Measurements from ENCODE around the gene ISM1. TPM values are rescaled to one million over a fixed set of nuclear protein-coding genes. Genes with fewer than 3 reads are reported as not detected.

ISM1 gene
- total RNA-seq, 4 donors from 2014 or later, result 2.3 to 17.5 (median 4.4) TPM

- Histone ChIP-seq H3K4me1 (no peaks in the 10 kb centered on the region), H3K36me3 (no peaks in the 10 kb centered on the region), H3K27ac (no peak overlapping the region), H3K4me3 (no peak overlapping the region), H3K27me3 (no peaks in the 10 kb centered on the region), H3K9me3 (no peaks in the 10 kb centered on the region)
- WGBS, 2 donors, result 55 to 75% methylated on average over 2 of the region's 2 CpGs
- DNase-seq, result no peak
- intact Hi-C loops (cut with DNase I), result no loop called here
- TF ChIP-seq CTCF (IDR thresholded peaks at IDR 0.05), result no peak
- no peak for TF ChIP-seq POLR2A (IDR thresholded peaks at IDR 0.05)
Measured at GRCh38 chr20:13262302-13262650, 41.2 kb downstream of the ISM1 start.

DNA sequence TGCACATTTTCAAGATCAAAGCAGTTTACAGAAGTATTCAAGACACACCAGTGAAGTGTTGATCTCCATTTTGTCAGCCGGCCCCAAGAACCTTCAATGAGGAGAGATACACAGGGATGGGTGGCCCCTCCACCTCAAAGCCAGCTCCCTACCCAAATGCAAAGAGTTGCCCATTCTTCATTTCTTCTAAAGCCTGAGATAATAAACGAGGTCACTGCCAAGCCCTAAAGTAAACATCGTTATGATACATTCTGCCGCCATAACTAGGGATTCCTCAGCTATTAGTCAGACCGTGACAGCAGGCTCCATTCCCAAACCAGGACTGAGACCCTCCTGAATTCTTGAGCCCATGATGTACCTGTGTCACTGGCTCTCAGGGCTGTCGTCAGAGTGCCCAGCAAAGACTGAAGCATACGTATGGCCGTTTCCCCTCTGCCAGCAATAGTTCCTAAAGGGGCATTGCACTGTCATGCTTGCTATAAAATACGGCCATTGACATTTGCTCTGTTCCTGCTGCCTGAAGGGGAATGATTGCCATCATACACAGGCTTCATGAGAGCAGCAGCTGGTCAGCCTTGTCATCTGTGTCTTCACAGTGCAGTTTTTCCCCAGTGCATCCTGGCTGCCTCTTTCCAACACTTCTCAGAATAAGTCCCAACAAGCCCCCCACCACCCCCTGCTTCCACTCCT, 41.7 kb downstream of the ISM1 start:
- H3K27me3 ChIP-seq, result no peaks in the 10 kb centered on the region
- no peak overlapping the region for H3K4me3 ChIP-seq
- no peak for DNase-seq
- no peak for TF ChIP-seq POLR2A (IDR thresholded peaks at IDR 0.05)
- no peak for TF ChIP-seq CTCF (IDR thresholded peaks at IDR 0.05)
- WGBS, 2 donors, result 64 to 69% methylated on average over 8 to 9 of the region's 9 CpGs
- H3K36me3 ChIP-seq, result no peaks in the 10 kb centered on the region
- no peak overlapping the region for H3K27ac ChIP-seq
- intact Hi-C loops (cut with DNase I), result no loop called here
- H3K4me1 ChIP-seq, result peaks cover 0 to under 1% (median 0%) of the 10 kb centered on the region in 3 donors
- H3K9me3 ChIP-seq, result no peaks in the 10 kb centered on the region

DNA sequence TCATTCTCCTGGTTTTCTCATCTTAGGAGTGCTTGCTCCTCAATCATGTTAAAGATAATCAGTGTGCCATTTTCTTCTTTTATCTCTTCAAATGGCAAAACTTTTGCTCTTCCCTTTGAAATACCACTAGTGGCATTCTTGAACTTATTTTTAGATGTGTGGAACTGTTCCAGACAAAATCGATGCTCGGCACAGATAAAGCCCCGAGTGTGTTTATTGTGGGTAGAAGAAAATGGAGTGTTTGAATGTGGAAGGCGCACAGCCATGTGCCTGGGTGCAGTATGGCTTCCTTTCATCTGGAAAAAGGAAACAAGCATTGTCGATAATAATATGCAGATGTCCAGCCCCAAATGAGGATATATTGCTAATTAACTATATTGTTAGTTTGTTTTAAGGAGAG, 42.4 kb downstream of the ISM1 start:
- 68 to 79% methylated on average over 4 to 5 of the region's 5 CpGs for WGBS, 2 donors
- DNase-seq, result no peak

GRCh38 chr20:13264907-13265306, 43.8 kb downstream of the ISM1 start:
- H3K36me3 ChIP-seq, result no peaks in the 10 kb centered on the region
- H3K27me3 ChIP-seq, result no peaks in the 10 kb centered on the region
- TF ChIP-seq CTCF (IDR thresholded peaks at IDR 0.05) (no peak), POLR2A (IDR thresholded peaks at IDR 0.05) (no peak)
- no peak overlapping the region for H3K4me3 ChIP-seq
- peaks cover 0 to 10% (median 0%) of the 10 kb centered on the region in 3 donors for H3K4me1 ChIP-seq
- H3K9me3 ChIP-seq, result no peaks in the 10 kb centered on the region
- H3K27ac ChIP-seq, result no peak overlapping the region
- WGBS, 2 donors, result 92 to 96% methylated on average over 5 of the region's 5 CpGs
- intact Hi-C loops (cut with DNase I), result no loop called here
- DNase-seq, result no peak

More for the DNA sequence above, 42.4 kb downstream of the ISM1 start:
- TF ChIP-seq POLR2A (IDR thresholded peaks at IDR 0.05) (no peak), CTCF (IDR thresholded peaks at IDR 0.05) (no peak)
- no peaks in the 10 kb centered on the region for H3K36me3 ChIP-seq
- H3K4me3 ChIP-seq, result no peak overlapping the region
- no peak overlapping the region for H3K27ac ChIP-seq
- H3K9me3 ChIP-seq, result no peaks in the 10 kb centered on the region
- peaks cover 0 to 7% (median 0%) of the 10 kb centered on the region in 3 donors for H3K4me1 ChIP-seq
- H3K27me3 ChIP-seq, result no peaks in the 10 kb centered on the region
- intact Hi-C loops (cut with DNase I), result no loop called here

DNA sequence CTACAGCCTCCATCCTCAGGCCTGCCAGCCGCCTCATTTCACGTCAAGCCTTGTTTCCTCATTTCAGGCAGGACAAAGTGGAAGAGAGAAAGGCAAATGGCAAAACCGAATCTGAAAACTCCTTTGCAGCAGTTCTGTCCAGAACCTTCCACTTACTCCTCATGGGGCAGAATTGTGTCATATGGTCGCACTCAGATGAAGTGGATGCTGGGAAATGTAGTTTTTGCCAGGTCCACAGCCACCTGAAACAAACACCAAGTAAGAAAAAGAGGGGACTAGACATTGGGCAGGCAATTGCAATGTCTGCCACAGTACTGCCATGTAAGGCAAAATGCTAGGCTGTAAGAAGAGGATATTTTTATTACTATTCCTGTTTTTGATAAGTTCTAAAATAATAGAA, 44.9 kb downstream of the ISM1 start:
- 78 to 82% methylated on average over 3 to 4 of the region's 4 CpGs for WGBS, 2 donors
- no peak overlapping the region for H3K27ac ChIP-seq

More for the DNA sequence above, 44.9 kb downstream of the ISM1 start:
- TF ChIP-seq CTCF (IDR thresholded peaks at IDR 0.05) (no peak), POLR2A (IDR thresholded peaks at IDR 0.05) (no peak)
- Histone ChIP-seq H3K9me3 (no peaks in the 10 kb centered on the region), H3K36me3 (no peaks in the 10 kb centered on the region), H3K4me3 (no peak overlapping the region), H3K27me3 (no peaks in the 10 kb centered on the region), H3K4me1 (peaks cover 0 to 10% (median 0%) of the 10 kb centered on the region in 3 donors)
- no peak for DNase-seq
- intact Hi-C loops (cut with DNase I), result no loop called here
